IPS-15b (cell line): ENCODE results near the gene DUSP12.
A peak's percentile ranks its signal among the peaks of the same experiment; 100 is the strongest.

Experiments used
- H3K27me3 ChIP-seq: one replicate; pipeline ENCODE4 v1.6.1; 2013; ENCODE audit warnings: low read length; ENCODE audit not compliant: control insufficient read depth, insufficient read depth
- H3K36me3 ChIP-seq: one replicate; pipeline ENCODE4 v1.6.1; 2013; ENCODE audit warnings: low read length; ENCODE audit not compliant: control insufficient read depth, insufficient read depth
- H3K4me1 ChIP-seq: one replicate; pipeline ENCODE4 v1.6.1; 2013; ENCODE audit warnings: mild to moderate bottlenecking, low read length; ENCODE audit not compliant: control insufficient read depth, insufficient read depth
- H3K4me3 ChIP-seq: one replicate; pipeline ENCODE4 v1.5.1; 2013; ENCODE audit warnings: low read depth, low read length
- H3K9ac ChIP-seq: one replicate; pipeline ENCODE4 v1.6.1; 2013; ENCODE audit warnings: low read depth, mild to moderate bottlenecking, low read length
- H3K9me3 ChIP-seq: one replicate; pipeline ENCODE4 v1.6.1; 2013; ENCODE audit warnings: mild to moderate bottlenecking, low read length; ENCODE audit not compliant: control insufficient read depth, insufficient read depth

DUSP12 gene

GRCh38 chr1:161749509-161750407 is at the start of gene DUSP12:
TSS of gene DUSP12 (plus strand) at chr1:161749786. CDS start at chr1:161749802, 16 bp downstream.
- peak within 1 kb of the TSS; percentile 94 for H3K4me3 ChIP-seq
- peak within 1 kb of the TSS; percentile 88 for H3K9ac ChIP-seq
- peaks cover 2% of the 10 kb centered on the region for H3K36me3 ChIP-seq
- no peaks in the 10 kb centered on the region for H3K27me3 ChIP-seq
- no peaks in the 10 kb centered on the region for H3K9me3 ChIP-seq
- H3K4me1 ChIP-seq = no peaks in the 10 kb centered on the region

GRCh38 chr1:161702250-161702649 is 47.3 kb upstream of the DUSP12 start:
- no peaks in the 10 kb centered on the region for H3K27me3 ChIP-seq
- no peak overlapping the region for H3K4me3 ChIP-seq
- no peaks in the 10 kb centered on the region for H3K4me1 ChIP-seq
- H3K9ac ChIP-seq = no peak overlapping the region
- no peaks in the 10 kb centered on the region for H3K9me3 ChIP-seq
- H3K36me3 ChIP-seq = no peaks in the 10 kb centered on the region

GRCh38 chr1:161705537-161705936 is 44.0 kb upstream of the DUSP12 start:
- Histone ChIP-seq H3K4me1 (no peaks in the 10 kb centered on the region), H3K4me3 (no peak overlapping the region), H3K36me3 (no peaks in the 10 kb centered on the region), H3K27me3 (no peaks in the 10 kb centered on the region), H3K9me3 (no peaks in the 10 kb centered on the region), H3K9ac (no peak overlapping the region)

GRCh38 chr1:161706113-161706481 is 43.5 kb upstream of the DUSP12 start:
- Histone ChIP-seq H3K4me1 (no peaks in the 10 kb centered on the region), H3K9me3 (no peaks in the 10 kb centered on the region), H3K27me3 (no peaks in the 10 kb centered on the region), H3K4me3 (no peak overlapping the region), H3K9ac (no peak overlapping the region), H3K36me3 (no peaks in the 10 kb centered on the region)

GRCh38 chr1:161706482-161707347 is 42.9 kb upstream of the DUSP12 start, which contains the start of gene FCRLA:
TSS of gene FCRLA (plus strand) at chr1:161707229. CDS start at chr1:161707265, 36 bp downstream.
- Histone ChIP-seq H3K9me3 (no peaks in the 10 kb centered on the region), H3K27me3 (no peaks in the 10 kb centered on the region), H3K36me3 (no peaks in the 10 kb centered on the region), H3K9ac (no peak within 1 kb of the TSS), H3K4me1 (no peaks in the 10 kb centered on the region), H3K4me3 (no peak within 1 kb of the TSS)

- Histone ChIP-seq H3K4me1 (no peaks in the 10 kb centered on the region), H3K36me3 (no peaks in the 10 kb centered on the region), H3K27me3 (no peaks in the 10 kb centered on the region), H3K9ac (no peak overlapping the region), H3K9me3 (no peaks in the 10 kb centered on the region), H3K4me3 (no peak overlapping the region)
These were observed 42.1 kb upstream of the DUSP12 start for GRCh38 chr1:161707503-161707902.

- Histone ChIP-seq H3K4me1 (no peaks in the 10 kb centered on the region), H3K9me3 (no peaks in the 10 kb centered on the region), H3K9ac (no peak overlapping the region), H3K27me3 (no peaks in the 10 kb centered on the region), H3K4me3 (no peak overlapping the region), H3K36me3 (no peaks in the 10 kb centered on the region)
These were observed 40.2 kb upstream of the DUSP12 start for GRCh38 chr1:161709373-161709772.

- Histone ChIP-seq H3K4me1 (no peaks in the 10 kb centered on the region), H3K36me3 (no peaks in the 10 kb centered on the region), H3K27me3 (no peaks in the 10 kb centered on the region), H3K9ac (no peak overlapping the region), H3K9me3 (no peaks in the 10 kb centered on the region), H3K4me3 (no peak overlapping the region)
These were observed 39.0 kb upstream of the DUSP12 start for GRCh38 chr1:161710560-161710959.

- Histone ChIP-seq H3K9me3 (no peaks in the 10 kb centered on the region), H3K4me3 (no peak overlapping the region), H3K27me3 (peaks cover 19% of the 10 kb centered on the region), H3K36me3 (no peaks in the 10 kb centered on the region), H3K4me1 (no peaks in the 10 kb centered on the region), H3K9ac (no peak overlapping the region)
These were observed 30.8 kb upstream of the DUSP12 start for GRCh38 chr1:161718559-161719324.

GRCh38 chr1:161719325-161719611 is 30.3 kb upstream of the DUSP12 start:
- H3K4me1 ChIP-seq = no peaks in the 10 kb centered on the region
- no peak overlapping the region for H3K9ac ChIP-seq
- peaks cover 22% of the 10 kb centered on the region for H3K27me3 ChIP-seq
- no peaks in the 10 kb centered on the region for H3K36me3 ChIP-seq
- no peaks in the 10 kb centered on the region for H3K9me3 ChIP-seq
- no peak overlapping the region for H3K4me3 ChIP-seq

GRCh38 chr1:161720422-161720821 is 29.2 kb upstream of the DUSP12 start:
- H3K9ac ChIP-seq = no peak overlapping the region
- no peaks in the 10 kb centered on the region for H3K4me1 ChIP-seq
- H3K27me3 ChIP-seq = peaks cover 33% of the 10 kb centered on the region
- no peak overlapping the region for H3K4me3 ChIP-seq
- no peaks in the 10 kb centered on the region for H3K9me3 ChIP-seq
- H3K36me3 ChIP-seq = no peaks in the 10 kb centered on the region
